LNCAP (cell line): Measurements from ENCODE around the gene GRHL3.

Experiments
- TF ChIP-seq, protein P1 (sequence below): fragments of 450-650 bp; IDR thresholded peaks from 2 replicates; pipeline ENCODE4 v1.5.1; 2017; ENCODE audit warnings: mild to moderate bottlenecking

The GRHL3 gene

DNA sequence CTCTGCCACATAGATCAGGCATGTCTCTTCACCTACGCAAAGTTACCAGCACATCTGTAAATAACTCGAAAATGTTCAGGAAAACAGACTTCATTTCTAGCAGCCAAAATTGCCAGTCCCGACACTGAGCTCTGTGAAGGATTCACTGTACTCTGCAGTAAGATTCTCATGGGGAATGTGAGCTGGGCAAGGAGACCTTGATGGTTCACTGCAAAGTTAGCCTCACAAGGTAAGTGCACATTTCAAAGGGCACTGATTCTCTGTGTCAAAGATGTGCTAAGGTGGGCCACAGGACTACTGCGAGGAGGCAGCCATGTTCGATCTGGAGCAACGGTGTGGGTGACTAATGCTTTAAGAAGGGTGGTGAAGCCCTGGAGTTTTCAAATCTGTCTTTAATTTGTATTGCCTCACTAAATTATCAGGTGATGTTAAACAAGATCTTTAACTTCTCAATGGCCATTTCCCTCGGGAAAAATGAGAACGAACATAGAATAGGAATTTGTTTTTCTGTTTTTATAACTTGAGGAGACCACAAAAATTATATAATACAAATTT lies 69.3 kb downstream of the GRHL3 start:
- TF ChIP-seq, protein P1, sequence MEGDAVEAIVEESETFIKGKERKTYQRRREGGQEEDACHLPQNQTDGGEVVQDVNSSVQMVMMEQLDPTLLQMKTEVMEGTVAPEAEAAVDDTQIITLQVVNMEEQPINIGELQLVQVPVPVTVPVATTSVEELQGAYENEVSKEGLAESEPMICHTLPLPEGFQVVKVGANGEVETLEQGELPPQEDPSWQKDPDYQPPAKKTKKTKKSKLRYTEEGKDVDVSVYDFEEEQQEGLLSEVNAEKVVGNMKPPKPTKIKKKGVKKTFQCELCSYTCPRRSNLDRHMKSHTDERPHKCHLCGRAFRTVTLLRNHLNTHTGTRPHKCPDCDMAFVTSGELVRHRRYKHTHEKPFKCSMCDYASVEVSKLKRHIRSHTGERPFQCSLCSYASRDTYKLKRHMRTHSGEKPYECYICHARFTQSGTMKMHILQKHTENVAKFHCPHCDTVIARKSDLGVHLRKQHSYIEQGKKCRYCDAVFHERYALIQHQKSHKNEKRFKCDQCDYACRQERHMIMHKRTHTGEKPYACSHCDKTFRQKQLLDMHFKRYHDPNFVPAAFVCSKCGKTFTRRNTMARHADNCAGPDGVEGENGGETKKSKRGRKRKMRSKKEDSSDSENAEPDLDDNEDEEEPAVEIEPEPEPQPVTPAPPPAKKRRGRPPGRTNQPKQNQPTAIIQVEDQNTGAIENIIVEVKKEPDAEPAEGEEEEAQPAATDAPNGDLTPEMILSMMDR: no peak

DNA sequence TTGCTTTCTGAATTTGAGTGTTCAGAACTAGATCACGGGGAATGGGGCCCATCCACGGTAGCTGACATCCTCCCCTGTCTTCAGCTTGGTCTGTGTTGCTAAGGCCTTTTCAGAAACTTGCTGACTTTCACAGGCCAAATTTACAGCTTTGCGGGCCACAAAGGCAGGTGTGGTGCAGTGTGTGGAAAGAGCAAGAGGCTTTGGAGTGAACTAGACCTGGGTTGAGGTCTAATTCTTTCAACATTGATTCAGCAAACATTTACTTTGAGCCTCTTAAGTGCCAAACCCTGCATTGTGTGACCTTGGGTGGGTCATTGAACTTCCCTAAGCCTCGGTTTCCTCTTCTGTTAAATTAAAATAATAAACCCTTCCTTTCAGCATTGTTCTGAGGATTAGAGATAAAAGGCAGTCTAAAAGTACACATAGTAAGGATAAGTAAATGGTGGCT lies 70.1 kb downstream of the GRHL3 start:
- TF ChIP-seq, protein P1: no peak

DNA sequence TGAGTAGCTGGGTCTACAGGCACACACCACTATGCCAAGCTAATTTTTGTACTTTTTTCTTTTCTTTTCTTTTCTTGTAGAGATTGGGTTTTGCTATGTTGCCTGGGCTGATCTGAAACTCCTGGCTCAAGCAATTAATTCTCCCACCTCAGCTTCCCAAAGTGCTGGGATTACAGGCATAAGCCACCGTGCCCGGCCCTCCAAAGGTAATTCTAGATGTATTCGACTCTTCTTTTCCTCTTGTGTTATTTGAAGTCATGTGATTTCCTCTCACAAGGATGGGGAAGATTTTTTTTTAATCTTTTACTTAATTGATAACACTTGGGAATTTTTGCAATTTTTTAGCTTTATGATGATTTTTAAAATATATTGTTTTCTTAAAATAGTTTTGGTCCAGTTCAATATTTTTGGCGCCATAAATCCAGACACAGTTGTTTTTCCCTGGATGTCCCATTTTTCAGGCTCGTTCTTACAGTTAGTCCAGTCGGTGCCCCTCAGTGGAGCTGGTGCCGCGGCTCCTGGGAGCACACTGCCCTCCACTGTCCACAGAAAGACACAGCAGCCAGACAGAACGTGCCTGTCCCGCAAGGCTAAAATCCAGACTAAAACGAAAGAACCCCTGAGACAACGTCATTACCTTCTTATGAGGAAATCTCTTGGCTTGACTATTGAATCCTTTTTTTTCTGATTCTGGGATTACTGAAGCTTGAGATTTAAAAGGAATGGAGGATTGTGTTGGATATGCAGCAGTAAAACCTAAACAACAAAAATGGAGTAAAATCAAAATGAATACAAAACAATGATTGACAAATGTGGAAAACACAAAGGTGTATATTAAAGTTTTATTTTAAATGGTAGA lies 72.0 kb downstream of the GRHL3 start:
- TF ChIP-seq, protein P1: peak; percentile 76

DNA sequence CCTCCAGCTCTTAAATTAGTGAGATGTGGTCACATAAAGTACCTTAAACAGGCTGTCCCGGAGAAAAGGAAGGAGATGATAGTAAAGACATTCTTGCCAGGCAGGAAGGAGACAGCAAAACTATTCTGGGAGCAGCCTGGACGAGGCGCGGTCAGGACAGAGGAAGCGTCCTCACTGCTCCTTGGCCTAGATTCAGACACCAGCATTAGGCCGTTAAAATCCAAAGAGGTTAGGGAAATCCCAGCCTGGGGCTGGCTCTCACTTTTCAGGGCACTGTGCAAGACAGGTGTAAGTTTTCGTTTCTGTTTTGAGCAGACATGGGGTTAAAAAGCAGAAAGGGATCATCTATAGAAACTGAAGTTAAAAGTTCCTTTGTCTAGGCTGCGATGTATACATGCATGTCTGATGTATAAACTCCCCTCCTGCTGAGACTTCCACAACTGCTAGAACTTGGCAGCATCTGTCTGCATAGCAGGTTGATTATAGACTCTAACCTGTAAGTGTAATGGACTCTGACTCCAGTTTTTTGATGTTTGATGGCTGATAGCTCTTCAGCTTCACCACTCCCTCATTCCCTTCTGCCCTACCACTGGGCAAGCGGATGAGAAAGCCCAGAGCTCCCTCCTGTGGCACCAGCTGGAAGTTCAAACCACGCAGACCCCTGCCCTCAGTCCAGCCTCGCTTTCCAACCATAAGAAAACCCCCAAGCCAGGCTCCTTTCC lies 72.9 kb downstream of the GRHL3 start:
- TF ChIP-seq, protein P1: peak; percentile 60

DNA sequence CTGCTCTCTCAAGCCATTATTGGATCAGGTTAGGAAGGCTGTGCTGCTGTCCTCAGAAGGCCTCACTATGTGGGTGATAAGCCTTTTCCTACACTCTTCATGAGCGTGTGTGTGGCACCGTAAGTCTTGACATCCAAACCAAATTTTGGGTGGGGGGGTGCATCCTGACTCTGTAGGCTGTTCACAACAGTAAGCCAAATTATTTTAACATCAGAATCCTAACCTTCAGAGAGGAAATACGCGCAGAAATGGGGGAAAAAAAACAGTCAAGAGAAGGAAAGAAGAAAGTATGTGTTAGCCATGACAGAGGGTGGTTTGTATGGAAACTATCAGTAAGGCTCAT lies 73.4 kb downstream of the GRHL3 start:
- TF ChIP-seq, protein P1: peak; percentile 17; the same call in 1 of the 2 replicates

DNA sequence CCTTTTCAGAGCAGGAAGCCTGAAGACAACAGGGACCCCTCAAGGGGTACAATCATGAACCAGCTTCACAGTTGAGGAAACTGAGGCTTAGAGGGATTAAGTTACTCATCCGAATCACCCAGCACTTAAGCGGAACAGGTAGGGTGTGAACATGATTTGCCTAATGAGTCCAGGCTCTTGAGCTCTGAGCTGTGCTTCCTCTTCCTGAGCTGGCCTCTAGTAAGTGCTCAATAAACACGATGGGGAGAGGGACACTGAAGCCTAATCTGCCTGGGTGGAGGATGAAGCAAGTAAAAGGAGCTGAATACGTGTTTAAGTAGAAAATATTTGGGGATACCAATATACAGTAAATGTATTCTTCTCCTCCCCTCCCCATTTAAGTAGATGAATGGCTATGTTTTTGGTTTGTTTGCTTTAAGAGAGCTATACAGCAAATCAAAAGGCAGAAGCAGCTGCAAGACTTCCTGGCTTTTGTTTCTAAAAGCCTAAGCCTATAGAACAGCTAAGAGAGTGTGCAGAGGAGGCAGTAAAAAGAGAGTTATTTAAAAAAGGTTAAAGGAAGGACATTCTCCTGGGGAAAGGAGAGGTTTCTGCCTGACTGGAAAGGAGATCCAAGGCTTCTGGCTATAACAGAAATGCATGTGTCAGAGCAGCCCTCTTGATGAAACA lies 74.0 kb downstream of the GRHL3 start:
- TF ChIP-seq, protein P1: no peak

DNA sequence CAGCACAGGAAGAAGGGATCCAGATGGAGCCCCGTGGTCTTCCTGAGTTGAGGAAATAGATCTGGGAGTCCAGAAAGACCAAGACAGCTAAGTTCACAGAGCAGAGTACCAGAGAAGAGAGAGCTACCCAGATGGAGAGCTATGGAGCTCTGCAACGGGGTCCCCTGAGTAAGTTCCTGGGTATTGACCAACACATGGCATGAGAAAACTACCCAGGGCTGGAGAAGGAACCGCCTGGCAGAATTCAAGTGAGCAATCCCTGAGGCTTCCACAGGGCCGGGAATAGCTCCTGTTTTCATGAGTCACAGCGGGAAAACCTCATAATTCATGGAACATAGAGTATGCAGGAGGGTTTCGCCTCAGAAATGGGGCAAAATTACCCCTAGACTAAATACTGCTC lies 74.7 kb downstream of the GRHL3 start:
- TF ChIP-seq, protein P1: no peak
